Midbrain (tissue), 1 donor: ENCODE results near the gene LENEP.

Experiments
- DNase-seq: peaks from one replicate; lab custom pipeline; 2025; lab: John Stamatoyannopoulos, UW

The LENEP gene

GRCh38 chr1:155010211-155010918 is 17.0 kb downstream of the LENEP start:
- no peak for DNase-seq

GRCh38 chr1:155011004-155011416 is 17.6 kb downstream of the LENEP start:
- no peak for DNase-seq

- no peak for DNase-seq
Observed at GRCh38 chr1:155011437-155012025, 18.1 kb downstream of the LENEP start.

GRCh38 chr1:155012026-155012546 is 18.7 kb downstream of the LENEP start:
- DNase-seq, result peak; percentile 84

- no peak for DNase-seq
Observed at GRCh38 chr1:155012776-155013602, 19.6 kb downstream of the LENEP start.

GRCh38 chr1:155013632-155014031 is 20.2 kb downstream of the LENEP start:
- no peak for DNase-seq

GRCh38 chr1:155014709-155015508 is 21.5 kb downstream of the LENEP start:
- no peak for DNase-seq

- no peak for DNase-seq
Observed at GRCh38 chr1:155015527-155016230, 22.3 kb downstream of the LENEP start.

- no peak for DNase-seq
Observed at GRCh38 chr1:155016231-155016831, 22.9 kb downstream of the LENEP start.

GRCh38 chr1:155017041-155017945 is 23.9 kb downstream of the LENEP start:
- peak; percentile 90 for DNase-seq

GRCh38 chr1:155017946-155018316 is 24.5 kb downstream of the LENEP start:
- DNase-seq, result no peak

GRCh38 chr1:155018617-155019348 is 25.4 kb downstream of the LENEP start:
- no peak for DNase-seq

GRCh38 chr1:155019377-155020245 is 26.2 kb downstream of the LENEP start:
- DNase-seq, result no peak

GRCh38 chr1:155022136-155022926 is 28.9 kb downstream of the LENEP start:
- no peak for DNase-seq

- DNase-seq, result no peak
Observed at GRCh38 chr1:155022927-155023236, 29.5 kb downstream of the LENEP start.

- no peak for DNase-seq
Observed at GRCh38 chr1:155023627-155024026, 30.2 kb downstream of the LENEP start.

- no peak for DNase-seq
Observed at GRCh38 chr1:155024315-155024714, 30.9 kb downstream of the LENEP start.
